ENCODE measurements around the gene STAG3.
A peak's percentile ranks its signal among the peaks of the same experiment; 100 is the strongest.
"Not testable (repeated sequence)": the region's sequence is repeated elsewhere in the genome, so short reads cannot be mapped to it uniquely, and the experiment has no call there.

The STAG3 gene

GRCh38 chr7:100174582-100174981 lies 3.1 kb upstream of the STAG3 start:
- no peak for DNase-seq (ENCODE audit: low read depth)

- no peak for DNase-seq (ENCODE audit: low read depth)
Observed at GRCh38 chr7:100175296-100175935, 2.3 kb upstream of the STAG3 start.

GRCh38 chr7:100176096-100177044 lies 1.3 kb upstream of the STAG3 start:
- no peak for DNase-seq (ENCODE audit: low read depth)

GRCh38 chr7:100180084-100180483 lies 2.4 kb downstream of the STAG3 start:
- not testable (repeated sequence) for DNase-seq (ENCODE audit: low read depth)

- not testable (repeated sequence) for DNase-seq (ENCODE audit: low read depth)
Observed at GRCh38 chr7:100182616-100183015, 4.9 kb downstream of the STAG3 start.

- DNase-seq (ENCODE audit: low read depth), result not testable (repeated sequence)
Observed at GRCh38 chr7:100183090-100183489, 5.4 kb downstream of the STAG3 start.

- DNase-seq (ENCODE audit: low read depth), result no peak
Observed at GRCh38 chr7:100185726-100186125, 8.0 kb downstream of the STAG3 start.

- DNase-seq (ENCODE audit: low read depth), result no peak
Observed at GRCh38 chr7:100189061-100189460, 11.3 kb downstream of the STAG3 start.

- DNase-seq (ENCODE audit: low read depth), result peak; percentile 66
Observed at GRCh38 chr7:100190048-100190711, 12.5 kb downstream of the STAG3 start.

- DNase-seq (ENCODE audit: low read depth), result peak; percentile 77
Observed at GRCh38 chr7:100191775-100192174, 14.1 kb downstream of the STAG3 start.

- not testable (repeated sequence) for DNase-seq (ENCODE audit: low read depth)
Observed at GRCh38 chr7:100192281-100192862, 14.7 kb downstream of the STAG3 start.

GRCh38 chr7:100192969-100193368 lies 15.3 kb downstream of the STAG3 start:
- no peak for DNase-seq (ENCODE audit: low read depth)

GRCh38 chr7:100195222-100195621 lies 17.5 kb downstream of the STAG3 start:
- DNase-seq (ENCODE audit: low read depth), result no peak

GRCh38 chr7:100195901-100196322 lies 18.2 kb downstream of the STAG3 start:
- not testable (repeated sequence) for DNase-seq (ENCODE audit: low read depth)

GRCh38 chr7:100198266-100198665 lies 20.5 kb downstream of the STAG3 start:
- no peak for DNase-seq (ENCODE audit: low read depth)

- DNase-seq (ENCODE audit: low read depth), result no peak
Observed at GRCh38 chr7:100200693-100201092, 23.0 kb downstream of the STAG3 start.

GRCh38 chr7:100204454-100204853 lies 26.7 kb downstream of the STAG3 start:
- no peak for DNase-seq (ENCODE audit: low read depth)

GRCh38 chr7:100208911-100209408 lies 31.2 kb downstream of the STAG3 start:
- DNase-seq (ENCODE audit: low read depth), result no peak

- no peak for DNase-seq (ENCODE audit: low read depth)
Observed at GRCh38 chr7:100209493-100209892, 31.8 kb downstream of the STAG3 start.

GRCh38 chr7:100210805-100211204 lies 33.1 kb downstream of the STAG3 start:
- DNase-seq (ENCODE audit: low read depth), result no peak

- DNase-seq (ENCODE audit: low read depth), result no peak
Observed at GRCh38 chr7:100211342-100211780, 33.6 kb downstream of the STAG3 start.

Data from EH (cell line).